NB4 (cell line): ENCODE results near the gene KRT13.

ENCODE experiments used
- CTCF ChIP-seq: IDR thresholded peaks from one replicate; pipeline ENCODE4 v1.5.1; 2012; ENCODE audit warnings: low read depth, low read length
- MAX ChIP-seq: IDR thresholded peaks from 2 replicates; pipeline ENCODE4 v1.6.1; 2011; ENCODE audit warnings: low read depth, low read length
- MYC ChIP-seq: IDR thresholded peaks from 2 replicates; pipeline ENCODE4 v1.6.1; 2011; ENCODE audit warnings: low read depth, low read length
- POLR2A ChIP-seq: IDR thresholded peaks from 2 replicates; pipeline ENCODE4 v1.6.1; 2011; ENCODE audit warnings: mild to moderate bottlenecking; ENCODE audit not compliant: insufficient read length; ENCODE audit errors: extremely low read depth

GRCh38 chr17:41522301-41523224, 17.2 kb upstream of the KRT13 start:
- TF ChIP-seq CTCF (no peak), POLR2A (no peak), MAX (no peak), MYC (no peak)
